ENCODE measurements around the gene CCDC85B.

Gene CCDC85B

DNA sequence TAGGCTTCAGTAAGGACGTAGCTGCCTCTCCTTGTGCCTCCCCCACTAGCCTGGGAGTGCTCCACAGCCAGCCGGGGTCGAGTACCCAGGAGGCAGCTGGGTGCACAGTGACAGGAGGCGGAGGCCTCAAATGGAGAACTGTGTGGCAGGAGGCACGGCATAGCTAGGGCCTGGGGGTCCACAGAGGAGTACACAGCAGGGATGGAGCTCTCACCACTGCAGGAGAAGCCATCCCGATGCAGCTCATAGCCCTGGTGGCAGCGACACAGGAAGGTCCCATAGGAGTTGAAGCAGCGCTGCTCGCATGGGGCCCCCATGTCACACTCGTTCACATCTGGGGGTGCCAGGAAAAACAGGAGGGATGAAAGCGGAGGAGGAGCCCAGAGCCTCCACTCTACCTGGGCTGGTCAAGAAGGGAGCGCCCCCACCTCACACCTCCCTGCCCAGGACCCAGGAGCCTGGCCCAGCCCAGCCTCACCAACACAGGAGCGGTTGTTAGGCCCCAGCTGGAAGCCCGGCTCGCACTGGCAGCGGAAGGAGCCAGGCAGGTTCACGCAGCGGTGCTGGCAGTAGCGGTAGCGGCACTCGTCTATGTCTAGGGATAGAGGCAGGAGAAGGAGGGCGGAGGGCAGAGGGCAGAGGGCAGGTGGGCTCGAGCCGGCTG is 20.7 kb upstream of the CCDC85B start:
- no peak for DNase-seq (ENCODE audit: low spot score)

DNA sequence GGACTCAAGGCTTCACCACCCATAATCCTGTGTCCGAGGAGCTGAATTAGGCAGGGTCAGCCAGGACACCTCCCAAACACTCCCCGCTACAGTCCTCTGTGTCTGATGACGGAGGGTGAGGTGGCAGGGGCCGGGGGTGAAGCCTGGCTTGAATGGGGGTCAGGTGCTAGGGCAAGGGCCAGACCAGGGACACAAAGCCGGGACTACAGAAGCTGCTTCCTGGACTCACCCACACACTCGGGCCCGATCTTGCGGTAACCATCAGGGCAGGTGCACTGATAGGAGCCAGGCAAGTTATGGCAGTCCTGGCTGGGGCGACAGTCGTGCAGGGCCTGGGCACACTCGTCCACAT is 20.2 kb upstream of the CCDC85B start:
- DNase-seq (ENCODE audit: low spot score), result no peak

DNA sequence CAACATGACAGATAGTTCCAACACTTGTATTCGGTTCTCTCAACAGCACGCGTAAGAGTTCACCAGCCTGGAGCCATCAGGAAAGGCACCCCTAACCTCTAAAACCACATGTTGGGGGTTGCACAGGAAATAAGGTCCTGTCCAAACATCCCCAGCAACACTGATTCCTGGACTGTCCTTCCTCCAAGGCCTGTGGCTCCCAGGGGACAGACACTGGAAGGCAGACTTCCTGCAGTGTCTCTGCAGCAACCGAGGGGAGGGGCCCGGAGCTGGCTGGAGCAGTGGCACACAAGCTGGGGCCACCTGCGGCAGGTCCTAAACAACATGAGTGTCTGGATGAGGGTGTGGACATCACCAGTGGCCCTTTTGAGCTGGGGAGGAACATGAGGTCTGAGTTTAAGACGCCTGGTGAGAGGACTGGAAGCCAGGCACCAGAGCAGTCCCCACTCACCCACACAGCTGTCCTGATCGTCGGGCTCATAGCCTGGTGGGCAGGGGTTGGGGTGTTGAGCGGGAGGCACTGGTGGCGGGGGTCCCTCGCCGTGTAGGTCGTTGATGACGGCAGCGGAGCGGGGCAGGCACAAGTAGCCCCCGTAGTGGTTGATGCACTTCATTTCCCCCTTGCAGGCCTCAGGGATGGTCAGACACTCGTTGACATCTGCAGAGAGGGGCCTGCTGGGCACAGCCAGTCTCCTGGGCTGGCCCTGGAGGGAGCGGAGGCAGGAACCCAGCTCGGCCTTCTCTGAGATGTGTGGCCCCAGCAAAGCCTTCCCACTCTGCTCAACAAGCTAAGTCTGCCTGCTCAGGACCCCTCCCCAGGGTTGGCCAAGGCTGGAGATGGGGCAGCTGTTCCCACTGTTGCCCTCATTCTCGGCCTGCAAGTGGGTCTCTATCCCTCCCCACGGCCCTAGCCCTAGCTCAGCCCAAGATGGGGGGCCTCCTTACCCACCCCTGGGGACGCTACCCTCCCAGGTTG is 19.5 kb upstream of the CCDC85B start:
- no peak for DNase-seq (ENCODE audit: low spot score)

DNA sequence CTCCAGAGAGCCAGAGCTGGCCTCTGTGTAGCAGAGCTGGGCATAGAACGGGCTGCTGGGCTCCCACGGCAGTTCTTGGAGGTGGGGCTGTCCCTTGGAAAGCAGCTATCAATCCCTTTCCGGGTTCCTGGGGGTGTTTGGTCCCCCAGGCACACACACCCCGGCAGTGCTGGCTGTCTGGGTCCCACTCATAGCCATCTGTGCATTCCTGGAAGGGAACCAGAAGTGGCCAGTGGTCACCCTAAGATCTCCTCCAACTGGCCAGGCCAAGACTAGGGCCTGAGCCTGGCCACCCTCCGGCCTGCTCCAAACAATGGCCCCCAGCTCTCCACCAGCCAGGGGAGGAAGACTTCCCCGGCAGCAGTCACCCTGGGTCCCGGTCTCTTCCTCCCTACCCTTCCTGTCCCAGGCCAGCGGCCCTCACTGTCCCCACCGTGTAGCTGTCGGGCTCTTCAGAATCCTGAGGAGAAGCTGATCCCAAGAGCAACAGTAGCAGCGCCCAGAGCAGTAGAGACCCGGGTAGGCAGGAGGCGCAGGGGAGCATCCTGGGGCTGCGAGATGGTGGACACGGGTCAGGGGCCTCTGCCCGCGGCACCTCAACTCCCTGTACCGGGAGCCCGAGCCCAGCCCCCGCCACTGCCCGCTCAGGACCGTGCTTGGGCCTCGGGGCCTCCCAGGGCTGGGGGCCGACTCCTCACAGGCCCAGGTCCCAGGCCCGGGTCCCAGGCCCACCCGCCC is 18.5 kb upstream of the CCDC85B start:
- no peak for DNase-seq (ENCODE audit: low spot score)

DNA sequence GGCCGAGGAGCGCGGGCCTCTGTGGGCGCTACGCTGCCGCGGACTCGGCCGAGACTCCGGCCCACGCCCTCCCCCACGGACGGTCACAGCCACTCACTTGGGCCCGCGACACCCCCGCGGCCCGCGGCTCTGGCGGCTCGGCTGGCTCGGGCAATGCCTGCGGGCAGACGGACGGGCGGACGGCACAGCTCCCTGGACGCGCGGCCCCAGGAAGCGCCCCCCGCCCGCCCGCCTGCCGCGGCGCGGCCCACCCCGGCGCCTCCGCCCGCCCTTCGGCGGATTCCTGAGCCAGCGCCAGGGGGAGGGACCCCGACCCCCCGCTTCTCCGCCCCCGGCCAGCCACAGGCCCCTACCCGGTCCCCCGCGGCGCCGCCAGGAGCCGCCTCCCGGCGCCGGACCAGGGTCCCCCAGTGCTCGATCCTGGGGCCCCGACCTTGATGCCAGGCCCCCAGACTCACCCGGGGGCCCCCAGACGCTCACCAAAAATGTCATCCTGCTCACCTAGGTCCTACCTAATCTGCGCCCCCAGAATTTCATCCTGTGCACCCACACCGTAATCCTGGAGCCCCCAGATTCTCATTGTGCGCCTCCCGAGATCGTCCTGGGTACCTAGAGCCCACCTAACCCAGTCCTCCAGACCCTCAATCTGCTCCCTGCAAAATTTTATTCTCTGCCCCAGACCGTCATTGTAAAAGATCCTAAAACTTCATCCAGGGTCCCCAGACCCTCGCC is 17.7 kb upstream of the CCDC85B start, which contains the start of gene EFEMP2:
EFEMP2 (minus strand) TSS at position 215 of the 732 bp plus-strand sequence. CDS start 446 bp downstream, outside the sequence.
- peak; percentile 86 for DNase-seq (ENCODE audit: low spot score)

DNA sequence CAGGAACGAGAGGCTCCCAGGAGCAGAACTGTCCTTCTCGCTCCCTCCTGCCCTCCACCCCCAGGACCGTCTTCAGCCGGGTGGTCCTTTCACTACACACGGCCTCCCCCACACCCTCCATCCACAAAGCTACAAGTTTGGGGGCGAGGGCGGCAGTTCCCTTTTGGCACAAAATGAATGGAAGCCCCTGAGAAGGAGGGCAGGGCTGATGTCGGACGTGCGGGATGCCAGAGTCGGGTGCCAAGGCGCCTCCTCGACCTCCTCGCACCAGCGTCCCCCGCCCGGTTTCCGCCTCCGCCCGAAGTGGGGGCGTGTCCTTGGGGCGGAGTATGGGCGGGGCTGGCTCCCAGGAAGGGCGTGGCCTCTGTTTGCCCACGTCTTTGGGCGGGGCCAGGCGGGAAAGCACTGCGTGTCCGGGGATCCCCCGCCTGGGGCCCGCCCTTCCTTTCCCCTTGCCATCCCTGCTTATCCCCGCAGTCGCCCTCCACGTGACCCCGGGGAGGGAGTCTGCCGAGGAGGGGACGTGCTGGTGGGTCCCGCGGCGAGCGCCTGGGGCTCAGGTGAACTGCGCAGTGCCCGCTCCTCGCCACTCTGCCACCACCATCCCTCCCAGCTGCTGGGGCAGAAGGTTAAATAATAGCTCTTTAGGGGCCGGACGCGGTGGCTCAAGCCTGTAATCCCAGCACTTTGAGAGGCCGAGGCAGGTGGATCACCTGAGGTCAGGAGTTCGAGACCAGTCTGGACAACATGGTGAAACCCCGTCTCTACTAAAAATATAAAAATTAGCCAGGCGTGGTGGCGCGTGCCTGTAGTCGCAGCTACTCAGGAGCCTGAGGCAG is 16.9 kb upstream of the CCDC85B start:
- DNase-seq (ENCODE audit: low spot score), result peak; percentile 97

DNA sequence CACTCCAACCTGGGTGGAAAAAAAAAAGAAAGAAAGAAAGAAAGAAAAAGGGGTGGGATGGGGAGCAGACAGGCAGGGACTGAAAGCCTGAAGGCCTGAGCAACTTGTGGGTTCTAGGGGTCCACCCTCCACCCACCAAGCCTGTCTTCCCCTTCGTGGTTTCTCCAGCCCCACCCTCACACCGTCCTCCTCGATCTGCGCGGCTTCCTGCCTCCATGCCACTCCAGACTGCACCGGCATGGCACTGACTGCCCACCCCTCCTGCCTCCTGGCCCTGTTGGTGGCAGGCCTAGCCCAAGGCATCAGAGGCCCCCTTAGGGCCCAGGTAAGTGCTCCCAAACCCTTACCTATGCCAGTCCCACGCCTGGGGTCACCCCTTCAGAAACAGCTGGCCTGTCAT is 10.9 kb upstream of the CCDC85B start, which contains the start of gene CTSW:
CTSW (plus strand) TSS at position 221 of the 400 bp plus-strand sequence; CDS start at position 239, 18 bp downstream.
- DNase-seq (ENCODE audit: low spot score), result no peak

DNA sequence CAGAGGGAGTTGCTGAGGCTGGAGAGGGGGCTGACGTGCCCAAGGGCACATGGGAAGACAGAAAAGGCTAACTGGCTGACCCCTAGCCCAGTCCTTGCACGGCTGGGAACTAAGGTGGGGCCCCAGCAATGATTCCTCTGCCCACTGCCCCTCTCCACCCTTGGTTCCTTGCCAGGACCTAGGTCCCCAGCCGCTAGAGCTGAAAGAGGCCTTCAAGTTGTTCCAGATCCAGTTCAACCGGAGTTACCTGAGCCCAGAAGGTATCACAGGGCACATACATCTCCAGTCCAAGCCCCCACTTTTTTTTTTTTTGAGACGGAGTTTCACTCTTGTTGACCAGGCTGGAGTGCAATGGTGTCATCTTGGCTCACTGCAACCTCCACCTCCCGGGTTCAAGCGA is 10.4 kb upstream of the CCDC85B start:
- DNase-seq (ENCODE audit: low spot score), result no peak

DNA sequence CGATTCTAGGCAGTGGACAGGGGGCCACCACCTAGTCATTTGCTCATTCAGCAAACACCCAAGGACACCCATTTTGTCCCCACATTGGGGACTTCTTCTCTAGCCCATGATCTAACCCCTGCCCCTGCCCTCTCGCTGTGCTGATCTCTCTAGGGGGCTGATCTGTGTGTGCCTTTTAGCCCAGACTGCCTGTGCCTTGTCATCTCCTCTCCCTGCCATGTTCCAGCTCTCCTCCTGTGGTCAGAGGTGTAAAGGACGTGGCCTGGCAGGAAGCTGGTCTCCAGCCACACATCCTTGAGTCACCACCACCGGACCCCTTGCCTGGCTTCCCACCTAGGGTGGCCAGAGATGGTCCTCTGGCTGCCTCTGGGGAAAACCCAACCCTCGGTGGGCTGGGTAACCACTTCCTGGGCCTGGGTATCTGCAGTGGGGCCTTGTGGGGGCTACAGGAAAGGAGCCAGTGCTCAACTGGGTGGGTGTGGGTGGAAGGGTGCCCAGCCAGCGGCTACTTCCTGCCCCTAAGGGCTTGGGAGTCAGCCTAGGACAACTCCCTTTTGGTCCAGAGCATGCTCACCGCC is 9.5 kb upstream of the CCDC85B start:
- DNase-seq (ENCODE audit: low spot score), result no peak

DNA sequence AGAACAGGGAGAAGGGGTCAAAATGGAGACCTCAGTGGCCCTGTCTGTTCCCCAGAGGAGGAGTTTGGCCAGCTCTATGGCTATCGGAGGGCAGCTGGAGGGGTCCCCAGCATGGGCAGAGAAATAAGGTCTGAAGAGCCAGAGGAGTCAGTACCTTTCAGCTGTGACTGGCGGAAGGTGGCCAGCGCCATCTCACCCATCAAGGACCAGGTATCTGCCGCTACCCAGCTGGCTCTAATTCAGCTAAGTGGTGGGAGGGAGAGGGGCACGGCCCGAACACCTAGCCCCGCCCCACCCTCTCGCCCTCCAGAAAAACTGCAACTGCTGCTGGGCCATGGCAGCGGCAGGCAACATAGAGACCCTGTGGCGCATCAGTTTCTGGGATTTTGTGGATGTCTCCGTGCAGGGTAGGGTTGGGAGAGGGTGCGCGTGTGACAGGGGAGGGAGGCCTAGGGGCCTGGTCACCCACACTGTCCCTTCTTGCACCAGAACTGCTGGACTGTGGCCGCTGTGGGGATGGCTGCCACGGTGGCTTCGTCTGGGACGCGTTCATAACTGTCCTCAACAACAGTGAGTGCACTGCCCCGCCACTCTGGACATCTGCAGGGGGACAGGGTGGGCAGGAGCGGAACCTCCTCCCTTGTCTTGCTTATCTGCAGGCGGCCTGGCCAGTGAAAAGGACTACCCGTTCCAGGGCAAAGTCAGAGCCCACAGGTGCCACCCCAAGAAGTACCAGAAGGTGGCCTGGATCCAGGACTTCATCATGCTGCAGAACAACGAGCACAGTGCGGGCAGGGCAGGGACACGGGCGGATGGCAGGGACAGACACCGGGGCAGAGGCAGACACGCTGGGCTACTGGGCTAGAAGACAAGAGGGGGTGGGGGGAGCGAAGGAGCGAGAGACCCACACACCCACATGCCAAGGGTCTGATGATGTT is 8.1 kb upstream of the CCDC85B start:
- peak; percentile 59 for DNase-seq (ENCODE audit: low spot score)

DNA sequence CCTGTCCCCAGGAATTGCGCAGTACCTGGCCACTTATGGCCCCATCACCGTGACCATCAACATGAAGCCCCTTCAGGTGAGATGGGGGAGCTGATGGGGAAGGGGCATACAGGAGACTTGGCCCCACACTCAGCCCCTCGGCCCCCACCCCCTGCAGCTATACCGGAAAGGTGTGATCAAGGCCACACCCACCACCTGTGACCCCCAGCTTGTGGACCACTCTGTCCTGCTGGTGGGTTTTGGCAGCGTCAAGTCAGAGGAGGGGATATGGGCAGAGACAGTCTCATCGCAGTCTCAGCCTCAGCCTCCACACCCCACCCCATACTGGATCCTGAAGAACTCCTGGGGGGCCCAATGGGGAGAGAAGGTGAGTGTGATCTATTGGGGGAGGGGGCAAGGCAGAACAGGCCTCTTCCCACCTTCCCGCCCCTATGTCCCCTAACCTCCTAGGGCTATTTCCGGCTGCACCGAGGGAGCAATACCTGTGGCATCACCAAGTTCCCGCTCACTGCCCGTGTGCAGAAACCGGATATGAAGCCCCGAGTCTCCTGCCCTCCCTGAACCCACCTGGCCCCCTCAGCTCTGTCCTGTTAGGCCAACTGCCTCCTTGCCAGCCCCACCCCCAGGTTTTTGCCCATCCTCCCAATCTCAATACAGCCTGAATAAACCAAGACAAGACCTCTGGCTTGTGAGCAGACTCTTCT is 7.3 kb upstream of the CCDC85B start:
- DNase-seq (ENCODE audit: low spot score), result no peak

DNA sequence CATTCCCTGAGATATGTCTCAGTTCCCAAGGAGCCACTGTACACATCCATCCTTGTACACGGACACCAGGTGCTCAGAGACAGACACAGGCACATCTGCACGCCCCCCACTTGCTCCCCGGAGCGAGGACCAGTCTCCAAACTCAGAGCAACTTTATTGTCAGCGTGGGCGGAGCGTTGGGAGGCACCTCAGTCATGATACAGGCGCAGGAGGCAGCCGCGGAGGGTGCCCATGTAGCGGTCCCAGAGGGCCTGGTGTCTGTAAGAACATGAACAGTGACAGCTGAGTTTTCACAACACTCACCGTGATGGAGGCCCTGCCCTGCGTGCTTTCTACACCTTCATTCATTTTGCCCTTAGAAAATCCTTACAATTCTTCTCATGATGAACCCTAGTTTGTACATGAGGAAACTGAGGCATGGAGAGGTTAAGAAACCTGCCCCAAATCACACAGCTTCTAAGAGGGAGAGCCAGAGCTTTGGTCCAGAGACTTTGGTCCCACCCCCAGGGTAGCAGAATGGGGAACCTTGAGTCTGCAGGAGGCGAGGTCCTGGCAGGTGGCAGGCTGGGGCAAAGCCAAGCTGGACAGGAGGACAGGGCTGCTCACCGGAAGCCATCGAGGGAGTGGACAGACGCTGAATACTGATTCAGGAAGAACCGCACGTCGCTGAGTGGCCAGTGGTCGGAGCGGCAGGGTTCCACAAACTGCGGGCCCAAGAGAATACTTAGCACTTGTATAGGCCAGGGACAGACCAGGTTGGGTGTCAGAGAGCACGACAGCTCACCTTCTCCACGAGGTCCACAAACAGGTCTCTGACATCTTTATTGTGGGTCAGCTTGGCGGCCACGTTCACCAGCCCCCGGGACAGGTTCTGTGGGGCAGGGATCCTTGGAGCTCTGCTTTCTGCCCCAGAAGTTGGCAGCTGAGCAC is 6.4 kb upstream of the CCDC85B start:
- no peak for DNase-seq (ENCODE audit: low spot score)

DNA sequence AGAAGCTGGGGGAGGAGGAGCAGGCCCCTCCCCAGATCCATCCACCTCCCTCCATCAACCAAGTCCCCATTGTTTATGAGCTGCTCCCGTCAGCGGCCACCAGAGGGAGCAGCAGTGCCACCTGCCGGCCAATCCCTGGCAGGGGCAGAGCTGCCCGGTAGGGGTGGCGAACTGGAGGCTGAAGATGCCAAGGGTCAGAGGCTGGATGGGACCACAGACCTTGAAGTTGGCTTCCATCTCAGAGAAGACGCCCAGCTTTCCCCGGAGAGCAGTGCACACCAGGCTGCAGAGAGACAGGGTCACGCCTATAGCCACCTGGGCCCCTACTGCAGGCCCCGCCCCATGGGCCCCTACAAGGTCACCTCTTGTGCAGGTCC is 5.8 kb upstream of the CCDC85B start:
- no peak for DNase-seq (ENCODE audit: low spot score)

DNA sequence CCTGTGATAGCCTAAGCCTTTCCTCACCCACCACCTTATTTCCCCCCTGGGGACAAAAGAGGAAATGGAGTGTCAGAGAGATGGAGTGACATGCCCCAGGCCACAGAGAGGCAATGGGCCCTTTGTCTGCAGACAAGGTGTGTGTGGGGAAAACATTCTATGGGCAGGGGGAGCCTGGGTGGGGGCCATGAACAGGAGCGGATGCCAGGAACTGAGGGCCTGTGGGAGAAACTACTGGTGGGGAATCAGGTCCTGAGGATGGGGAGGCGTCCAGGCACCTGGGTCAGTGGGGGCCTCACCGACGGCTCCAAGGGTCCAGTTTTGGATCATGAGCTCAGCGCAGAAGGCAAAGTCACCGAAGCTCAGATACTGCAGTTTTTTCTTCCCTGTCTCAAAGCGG is 5.2 kb upstream of the CCDC85B start:
- DNase-seq (ENCODE audit: low spot score), result no peak

DNA sequence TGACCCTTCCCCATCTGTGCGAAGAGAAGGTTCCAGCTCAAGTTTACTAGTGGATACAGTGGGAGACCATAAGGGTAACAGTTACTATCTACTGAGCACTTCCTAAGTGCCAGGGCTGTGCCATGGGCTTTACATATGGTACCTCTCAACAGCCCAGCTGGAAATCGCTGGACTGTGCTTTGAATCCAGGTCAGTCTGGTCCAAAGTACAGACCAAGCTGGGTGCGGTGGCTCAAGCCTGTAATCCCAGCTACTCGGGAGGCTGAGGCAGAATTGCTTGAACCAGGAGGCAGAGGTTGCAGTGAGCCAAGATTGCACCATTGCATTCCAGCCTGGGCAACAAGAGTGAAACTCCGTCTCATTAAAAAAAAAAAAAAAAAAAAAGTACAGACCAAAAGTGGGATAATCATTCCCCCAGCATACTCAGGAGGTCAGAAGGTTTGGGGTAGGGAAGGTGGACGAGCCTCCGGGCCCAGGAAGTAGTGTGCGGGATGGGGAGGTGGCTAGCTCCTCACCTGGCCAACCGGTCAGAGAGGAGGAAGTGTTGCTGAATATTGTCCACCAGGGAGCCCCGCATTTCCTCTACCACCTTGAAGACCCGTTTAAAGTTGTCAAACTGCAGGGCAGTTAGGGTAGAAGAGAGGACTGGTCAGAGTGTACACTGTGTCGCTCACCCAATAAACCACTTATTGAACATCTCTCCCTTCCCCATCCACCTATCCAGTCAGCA is 4.5 kb upstream of the CCDC85B start:
- DNase-seq (ENCODE audit: low spot score), result no peak

DNA sequence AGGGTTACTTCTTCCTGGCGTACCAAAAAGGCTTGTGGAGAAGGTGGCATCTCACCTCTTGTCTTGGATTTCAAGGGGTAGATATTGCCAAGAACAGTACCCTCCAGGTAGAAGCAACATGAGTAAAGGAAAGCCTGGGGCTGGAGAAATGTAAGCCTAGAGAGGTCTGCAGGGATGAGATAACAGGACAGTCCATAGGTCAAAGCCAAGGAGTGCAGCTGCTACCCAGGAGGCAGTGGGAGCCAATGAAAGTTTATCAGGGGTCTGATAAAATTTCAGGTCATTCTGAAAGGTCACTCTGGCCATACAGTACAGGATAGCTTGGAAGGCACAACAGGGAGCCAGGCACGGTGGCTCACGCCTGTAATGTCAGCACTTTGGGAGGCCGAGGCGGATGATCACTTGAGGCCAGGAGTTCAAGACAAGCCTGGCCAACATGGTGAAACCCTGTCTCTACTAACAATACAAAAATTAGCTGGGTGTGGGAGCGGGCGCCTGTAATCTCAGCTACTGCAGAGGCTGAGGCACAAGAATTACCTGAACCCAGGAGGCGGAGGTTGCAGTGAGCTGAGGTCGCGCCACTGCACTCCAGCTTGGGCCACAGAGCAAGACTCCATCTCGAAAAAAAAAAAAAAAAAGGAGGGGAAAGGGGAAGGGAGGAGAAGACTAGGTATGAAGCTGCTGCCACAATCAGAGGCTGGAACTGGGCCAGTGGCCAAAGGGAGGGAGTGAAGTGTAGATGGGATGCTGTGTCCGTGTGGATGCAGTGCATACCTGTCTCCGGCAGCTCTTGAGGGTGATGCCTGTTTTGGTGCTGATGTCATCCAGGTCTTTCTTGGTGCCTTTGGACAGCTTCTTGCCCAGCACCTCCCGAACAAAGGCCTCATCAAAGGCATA is 3.4 kb upstream of the CCDC85B start:
- no peak for DNase-seq (ENCODE audit: low spot score)

All from left forelimb (tissue), 1 donor.